HT-29 (cell line): ENCODE measurements around the gene TNIP2. TPM values are rescaled to one million over a fixed set of nuclear protein-coding genes. Genes with fewer than 3 reads are reported as not detected.
"Not testable (repeated sequence)": the region's sequence is repeated elsewhere in the genome, so short reads cannot be mapped to it uniquely, and the experiment has no call there.

Experiments used
- DNase-seq: peaks from one replicate; pipeline ENCODE4 v3.0.0-alpha.2; 2015; ENCODE audit warnings: low spot score
- total RNA-seq: library from RNA; depleted of rRNA; stranded (reverse); fragments of >200 nt; shearing (Covaris generic); gene quantifications from 2 replicates; pipeline ENCODE4 v1.2.3, GENCODE V29; 2014

Gene TNIP2
- total RNA-seq, 1 experiment from 2014 or later: 99.9 TPM

DNA sequence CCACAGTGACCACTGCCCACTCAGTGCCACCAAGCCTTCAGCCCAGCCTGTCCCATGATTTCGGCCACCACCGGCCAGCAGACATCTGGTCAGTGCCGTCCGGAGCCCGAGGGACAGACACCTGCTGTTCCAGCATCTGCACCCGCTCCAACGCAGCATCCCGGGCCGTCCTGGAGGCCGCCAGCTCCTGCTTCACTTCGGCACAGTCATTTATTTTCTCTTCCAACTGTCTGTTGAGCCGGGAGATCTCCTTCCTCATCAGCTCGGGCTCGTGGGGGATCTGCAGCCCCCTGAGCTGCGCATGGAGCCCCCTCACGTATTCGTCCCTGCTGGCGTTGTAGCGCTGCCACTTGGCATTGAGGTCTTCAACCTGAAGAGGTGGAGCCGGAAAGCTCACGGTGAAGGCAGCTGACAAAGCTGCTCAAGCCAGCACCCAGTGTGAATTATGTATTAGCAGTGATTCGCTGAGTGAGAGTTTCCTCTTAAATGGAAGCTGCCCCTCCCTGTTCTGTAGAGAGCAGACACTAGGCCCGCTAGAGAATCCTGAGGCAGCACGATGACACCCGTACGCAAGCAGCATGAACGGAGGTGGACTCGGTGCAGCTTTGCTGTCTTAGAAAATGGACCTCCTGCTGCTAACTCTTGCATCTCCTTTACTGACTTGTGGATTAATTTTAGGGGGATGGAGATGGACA is 11.4 kb downstream of the TNIP2 start:
- no peak for DNase-seq

DNA sequence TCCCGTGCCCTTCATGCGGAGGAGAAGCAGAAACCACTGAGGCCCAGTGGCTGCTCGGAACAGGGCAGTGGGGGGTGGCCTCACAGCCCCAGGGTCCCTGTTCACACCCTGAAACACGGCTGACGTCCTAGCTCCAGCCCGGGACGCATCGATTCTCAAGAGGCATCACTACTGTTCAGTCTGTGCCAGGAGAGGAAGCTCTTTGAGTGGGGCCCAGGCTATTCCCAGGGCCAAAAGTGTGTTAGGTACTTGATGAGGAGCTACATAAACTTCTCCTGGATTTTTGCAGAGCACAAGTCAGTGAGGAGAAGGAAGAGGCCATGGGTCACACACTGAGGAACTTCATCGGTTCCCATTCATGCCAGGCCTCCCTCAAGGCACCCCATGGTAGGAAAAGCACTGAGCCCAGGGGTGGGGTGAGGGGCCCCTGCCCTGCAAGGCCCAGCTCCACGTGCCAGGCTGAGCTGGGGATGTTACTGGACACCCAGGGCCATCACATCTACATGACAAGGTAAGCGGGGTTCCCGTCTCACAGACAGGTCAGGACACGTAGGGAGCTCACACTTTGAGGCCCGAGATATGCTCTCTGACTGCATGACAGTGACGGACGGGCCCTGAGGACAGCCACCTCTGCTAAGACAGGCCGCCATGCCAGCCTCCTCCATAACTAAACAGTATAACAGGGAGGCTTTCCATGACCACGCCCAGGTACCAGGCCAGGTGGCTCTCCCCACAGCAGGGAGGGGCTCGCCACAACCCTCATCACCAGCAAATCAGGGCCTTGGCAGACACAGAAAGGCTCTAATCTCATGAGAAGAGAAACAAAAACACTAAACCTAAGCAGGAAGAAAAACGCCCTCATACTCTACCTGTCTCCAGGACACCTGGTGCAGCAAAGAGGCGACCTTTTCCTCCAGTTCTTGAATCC is 12.4 kb downstream of the TNIP2 start:
- DNase-seq: no peak

DNA sequence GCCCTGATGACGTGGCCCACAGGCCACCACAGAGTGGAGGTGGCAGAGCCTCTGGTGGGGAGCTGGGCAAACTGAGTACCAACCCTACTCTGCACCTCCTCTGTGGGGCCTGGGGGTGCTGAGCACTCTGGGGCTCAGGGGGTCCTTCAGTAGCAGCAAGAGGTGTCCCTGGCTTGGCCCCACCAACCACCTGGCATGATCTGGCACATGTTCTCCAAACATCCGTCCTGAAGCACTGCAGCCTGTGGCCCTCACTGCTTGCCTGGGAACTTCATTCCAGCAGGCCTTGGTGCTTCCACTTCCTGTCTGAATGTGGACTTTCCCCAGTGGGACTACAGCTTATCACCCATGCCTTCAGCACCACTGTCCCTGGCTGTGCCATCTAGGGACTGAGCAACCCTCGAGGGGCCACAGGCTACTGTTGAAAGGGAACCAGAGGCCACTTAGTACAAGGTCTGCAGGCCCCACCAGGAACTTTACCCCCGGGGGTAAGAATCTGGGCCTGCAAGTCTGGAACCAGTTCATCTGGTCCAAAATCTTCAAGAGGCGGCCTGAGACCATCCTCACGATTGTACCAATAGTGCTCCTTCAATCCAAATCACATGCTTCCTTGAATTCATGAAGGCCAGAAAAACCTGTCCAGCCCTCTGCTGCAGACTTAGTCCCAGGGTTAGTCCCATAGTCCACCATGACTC is 13.2 kb downstream of the TNIP2 start:
- no peak for DNase-seq

DNA sequence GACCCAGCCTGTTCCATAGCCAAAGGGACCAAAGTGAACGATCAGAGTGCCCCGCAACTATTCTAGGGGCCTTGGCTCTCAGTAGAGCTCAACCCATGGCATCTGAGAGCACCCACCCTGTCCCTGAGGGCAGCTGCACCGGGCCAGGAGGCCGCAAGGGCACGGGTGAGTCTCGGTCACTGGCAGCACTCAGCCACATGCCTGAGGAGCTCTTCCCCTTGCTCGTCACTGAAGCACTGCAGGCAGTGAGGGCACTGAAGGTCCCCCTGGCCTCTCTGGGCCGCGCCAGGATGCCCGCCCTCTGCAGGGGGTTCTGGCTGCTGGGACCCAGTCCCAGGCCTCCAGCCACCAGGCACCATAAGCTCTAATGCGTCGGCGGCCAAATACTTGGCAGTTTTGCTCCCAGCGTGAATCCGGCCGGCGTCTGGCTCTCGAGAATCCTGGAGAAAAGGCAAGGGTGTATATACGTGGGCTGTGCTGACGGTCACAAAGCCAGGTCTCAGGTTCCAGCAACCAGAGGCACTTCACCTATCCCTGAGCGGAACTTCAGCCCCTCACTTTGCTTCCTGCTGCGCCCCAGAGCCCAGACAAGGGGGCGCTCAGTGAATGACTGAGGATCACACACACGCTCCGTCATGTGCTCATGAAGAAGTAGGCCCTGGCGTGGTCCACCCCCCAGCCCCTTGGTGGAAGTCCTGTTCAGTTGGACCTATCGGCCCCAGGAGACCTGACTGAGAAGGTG is 13.9 kb downstream of the TNIP2 start:
- no peak for DNase-seq

DNA sequence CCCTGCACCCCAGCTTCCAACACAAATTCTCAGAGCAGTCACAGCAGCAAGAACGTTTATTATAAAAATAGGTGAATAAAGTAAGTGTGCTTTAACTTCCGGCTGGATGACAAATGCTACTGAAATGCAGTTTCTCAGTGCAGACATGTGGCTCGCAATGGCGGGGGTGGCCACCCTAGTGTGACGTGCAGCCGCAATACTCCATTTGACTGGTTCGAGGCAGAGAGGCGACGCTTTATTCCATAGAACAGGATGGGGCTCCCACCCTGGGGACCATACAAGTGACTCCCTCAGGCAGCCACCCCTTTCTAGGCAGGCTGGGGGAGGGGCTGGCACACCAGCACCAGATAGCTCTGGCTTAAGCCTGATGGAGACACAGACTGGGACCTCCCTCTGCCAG is 14.5 kb downstream of the TNIP2 start:
- no peak for DNase-seq

DNA sequence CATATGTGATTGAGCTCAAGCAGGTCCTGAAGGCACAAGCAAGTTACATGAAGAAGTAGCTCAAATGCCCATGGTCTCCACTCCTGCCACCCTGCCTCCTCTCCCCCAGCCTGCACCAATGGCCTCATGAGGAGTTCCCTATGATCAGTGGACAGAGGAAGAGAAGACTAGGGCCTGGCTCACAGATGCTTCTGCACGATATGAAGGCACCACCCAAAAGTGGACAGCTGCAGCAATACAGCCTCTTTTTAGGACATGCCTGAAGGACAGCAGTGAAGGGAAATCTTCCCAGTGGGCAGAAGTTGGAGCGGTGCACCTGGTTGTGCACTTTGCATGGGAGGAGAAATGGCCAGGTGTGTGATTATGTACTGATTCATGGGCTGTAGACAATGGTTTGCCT is 17.8 kb downstream of the TNIP2 start:
- not testable (repeated sequence) for DNase-seq

DNA sequence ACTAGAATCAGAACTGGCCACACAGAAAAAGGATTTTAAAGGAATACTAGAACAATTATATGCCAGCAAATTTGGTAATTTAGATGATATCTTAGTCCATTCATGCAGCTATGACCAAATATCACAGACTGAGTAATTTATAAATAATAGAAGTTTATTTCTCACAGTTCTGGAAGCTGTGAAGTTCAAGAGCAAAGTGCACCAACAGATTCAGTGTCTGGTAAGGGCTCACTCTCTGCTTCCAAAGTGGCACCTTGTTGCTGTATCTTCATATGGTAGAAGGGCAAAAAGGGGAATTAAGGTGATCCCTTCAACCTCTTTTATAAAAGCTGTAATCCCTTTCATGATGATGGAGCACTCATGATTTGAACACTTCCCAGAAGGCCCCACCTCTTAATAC is 20.3 kb downstream of the TNIP2 start:
- DNase-seq: no peak

DNA sequence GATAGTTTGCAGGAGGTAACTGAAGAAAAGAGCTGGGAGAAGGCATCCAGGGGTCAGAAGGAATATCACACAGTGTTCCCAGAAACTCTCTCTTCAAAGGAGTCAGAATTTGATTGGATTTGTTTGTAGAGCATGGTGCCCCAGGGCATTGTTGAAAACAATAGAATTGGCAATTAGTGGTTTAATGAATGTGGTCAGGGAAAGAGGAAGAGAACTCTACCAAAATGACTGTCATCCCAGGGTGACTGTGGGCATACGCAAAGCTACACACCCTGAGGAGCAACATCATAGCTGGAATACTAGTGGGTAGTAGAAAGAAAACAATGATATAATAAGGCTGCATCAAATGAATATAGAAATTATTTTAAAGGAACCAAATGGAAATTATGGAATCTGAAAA is 21.5 kb downstream of the TNIP2 start:
- no peak for DNase-seq

DNA sequence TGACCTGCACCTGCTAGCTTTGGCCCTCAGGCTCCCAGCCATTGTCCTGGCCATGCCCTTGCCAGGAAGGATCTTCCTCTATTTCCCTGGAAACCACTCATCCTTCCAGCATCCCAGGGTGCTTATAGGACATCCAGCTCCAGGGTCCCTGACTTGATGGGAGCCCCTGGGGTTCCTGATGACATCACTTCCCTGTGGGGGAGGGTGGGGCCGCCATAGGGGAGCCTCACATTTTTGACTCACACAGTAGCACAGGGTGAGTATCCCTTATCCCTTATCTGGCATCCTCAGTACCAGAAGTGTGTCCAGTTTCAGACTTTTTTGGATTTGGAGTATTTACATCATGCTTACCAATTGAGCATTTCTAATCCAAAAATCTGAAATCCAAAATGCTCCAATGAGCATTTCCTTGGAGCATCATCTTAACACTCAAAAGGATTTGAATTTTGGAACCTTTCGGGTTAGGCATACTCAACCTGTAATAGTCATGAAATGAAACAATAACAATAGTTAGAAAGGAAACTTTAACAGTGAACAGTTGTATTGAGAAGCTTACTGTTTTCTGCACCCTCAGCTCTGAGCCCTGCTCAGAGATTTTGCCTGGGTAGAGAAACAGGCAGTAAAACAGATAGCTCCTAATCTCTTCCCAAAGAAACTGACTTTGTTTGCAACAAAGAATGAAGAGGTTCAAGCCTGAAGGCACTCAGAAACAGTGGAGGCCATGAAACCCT is 22.1 kb downstream of the TNIP2 start:
- no peak for DNase-seq

DNA sequence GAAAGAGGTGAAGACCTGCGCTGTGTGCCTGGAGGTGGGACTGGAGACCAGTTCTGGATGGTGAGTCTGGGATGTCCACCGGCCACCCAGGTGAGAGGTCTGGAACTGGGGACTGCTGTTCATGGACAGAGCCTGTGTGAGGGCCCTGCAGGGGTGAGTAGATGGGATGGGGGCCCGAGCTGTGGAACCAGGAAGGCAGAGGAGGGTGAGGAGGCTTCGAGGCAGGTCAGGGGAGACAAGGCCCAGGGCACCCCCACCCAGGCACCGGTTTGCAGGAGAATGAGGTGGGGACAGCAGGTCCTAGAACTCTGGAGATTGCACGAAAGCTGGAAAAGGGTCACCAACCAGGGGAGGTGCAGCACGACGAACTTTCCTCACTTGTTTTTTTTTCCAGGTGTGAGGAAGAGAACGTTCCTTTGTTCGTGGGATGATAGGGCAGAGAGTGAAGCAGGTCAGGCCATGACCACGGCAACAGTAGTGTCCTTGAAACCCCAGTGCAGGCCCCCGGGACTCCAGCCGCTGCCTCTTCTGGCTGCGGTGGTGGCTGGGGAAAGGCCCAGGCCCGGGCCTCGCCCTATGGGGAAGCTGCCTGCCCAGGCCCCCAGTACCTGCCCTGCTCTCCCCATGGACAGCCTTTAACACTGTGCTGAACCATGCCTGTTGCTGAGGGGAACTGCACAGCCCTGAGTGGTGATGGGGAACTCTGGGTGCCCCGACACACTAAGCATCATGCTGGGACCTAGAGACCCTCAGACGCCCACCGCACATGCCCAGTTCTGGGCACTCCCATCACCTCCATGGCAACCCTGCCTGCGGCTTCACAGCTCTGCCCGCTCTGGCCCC is 22.9 kb downstream of the TNIP2 start:
- DNase-seq: no peak

DNA sequence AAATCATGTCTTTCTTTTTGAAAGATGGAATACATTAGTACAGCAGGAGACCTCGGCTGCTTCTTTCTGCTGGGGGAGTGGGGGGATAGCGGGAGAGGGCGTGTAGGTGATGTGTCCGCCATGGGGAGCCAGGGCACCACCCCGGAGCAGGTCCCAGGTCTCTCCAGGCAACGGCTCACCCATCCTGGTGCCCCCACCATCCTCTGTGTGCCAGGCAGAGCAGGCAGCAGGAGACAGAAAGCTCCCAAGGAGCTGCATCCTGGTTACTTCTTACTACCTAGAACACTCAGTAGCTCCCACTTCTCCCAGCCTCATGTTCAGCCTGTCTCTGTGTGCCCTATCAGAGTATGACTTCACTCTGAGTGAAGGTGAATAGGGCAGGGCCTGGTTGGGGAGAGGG is 23.6 kb downstream of the TNIP2 start:
- no peak for DNase-seq

DNA sequence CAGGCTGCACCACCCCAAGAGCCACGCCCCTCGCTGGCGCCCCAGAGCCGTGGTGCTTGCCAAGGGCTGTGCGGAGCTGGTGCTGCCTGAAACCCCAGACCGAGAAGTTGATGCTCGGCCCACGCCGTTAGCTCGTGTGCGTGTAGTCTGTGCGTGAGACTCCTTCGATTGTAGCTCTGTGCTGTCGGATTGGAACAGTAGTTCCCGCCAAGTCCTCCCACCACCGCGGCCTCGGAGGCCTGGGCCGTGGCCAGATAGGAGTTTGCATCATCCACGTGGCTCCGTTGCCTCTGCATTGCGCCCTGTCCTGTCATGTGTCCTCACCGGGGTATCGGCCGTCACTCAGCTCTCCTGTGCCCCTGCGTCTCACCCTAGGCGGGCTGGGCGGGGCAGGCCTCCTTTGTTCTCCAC is 24.2 kb downstream of the TNIP2 start:
- no peak for DNase-seq

DNA sequence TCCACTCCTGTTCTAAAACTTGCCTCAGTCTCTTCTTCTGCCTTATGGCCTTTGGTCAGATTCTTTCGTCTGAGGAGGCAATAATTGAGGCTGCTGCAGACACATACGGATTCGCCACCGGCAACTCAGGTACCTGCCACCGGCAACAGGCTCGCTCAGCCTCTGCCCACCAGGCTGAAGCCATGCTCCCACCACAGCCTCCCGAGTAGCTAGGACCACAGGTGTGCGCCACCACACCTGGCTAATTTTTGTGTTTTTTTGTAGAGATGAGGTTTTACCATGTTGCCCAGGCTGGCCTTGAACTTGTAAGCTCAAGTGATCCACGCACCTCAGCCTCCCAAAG is 26.6 kb downstream of the TNIP2 start:
- DNase-seq: no peak

DNA sequence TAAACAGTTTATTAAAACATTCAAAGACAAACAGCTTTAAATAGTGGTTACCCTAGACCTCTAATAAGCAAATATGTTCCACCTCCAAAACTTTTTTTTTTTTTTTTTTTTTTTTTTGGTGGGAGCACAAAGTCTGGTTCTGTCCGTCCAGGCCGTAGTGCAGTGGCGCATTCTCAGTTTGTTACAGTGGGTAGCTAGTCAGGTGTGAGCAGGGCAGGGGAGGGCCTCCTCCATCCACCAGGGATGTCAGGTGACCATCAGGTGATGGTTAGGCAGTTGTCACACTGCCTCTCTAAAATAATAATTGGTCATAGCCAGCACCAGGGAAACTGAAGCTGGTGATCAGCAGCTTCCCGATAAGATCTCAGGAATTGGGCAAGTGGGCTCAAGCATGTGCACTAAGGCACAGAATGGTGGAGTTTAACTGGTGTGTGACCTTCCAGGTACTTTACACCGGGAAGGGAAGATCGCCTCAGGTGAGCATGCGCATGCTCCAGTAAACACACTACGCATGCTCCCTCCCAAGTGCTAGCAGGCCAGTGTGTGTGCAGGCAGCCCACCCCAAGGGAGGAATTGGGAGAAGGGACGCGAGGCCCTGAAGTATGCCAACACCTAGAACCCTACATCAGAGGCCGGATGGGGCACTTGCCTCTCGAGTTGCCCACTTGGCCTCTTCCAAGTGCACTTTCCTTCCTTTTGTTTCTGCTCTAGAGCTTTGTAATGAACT is 27.2 kb downstream of the TNIP2 start:
- DNase-seq: no peak

DNA sequence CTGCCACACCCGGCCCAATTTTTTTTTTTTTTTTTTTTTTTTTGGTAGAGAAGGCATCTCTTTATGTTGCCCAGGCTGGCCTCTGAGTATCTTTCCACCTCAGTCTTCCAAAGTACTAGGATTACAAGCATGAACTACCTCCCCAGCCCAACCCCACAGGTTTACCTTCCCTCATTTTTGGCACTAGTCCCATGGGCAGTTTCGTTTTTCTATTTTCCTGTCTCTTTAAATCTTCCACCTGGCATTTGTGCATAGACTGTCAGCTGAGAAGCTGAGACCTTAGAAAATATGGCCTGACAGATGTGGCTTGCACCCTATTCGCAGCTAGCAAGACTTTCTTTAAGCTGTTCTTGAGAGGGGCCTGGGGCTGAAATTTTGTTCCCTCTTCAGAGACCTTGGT is 27.9 kb downstream of the TNIP2 start:
- no peak for DNase-seq

DNA sequence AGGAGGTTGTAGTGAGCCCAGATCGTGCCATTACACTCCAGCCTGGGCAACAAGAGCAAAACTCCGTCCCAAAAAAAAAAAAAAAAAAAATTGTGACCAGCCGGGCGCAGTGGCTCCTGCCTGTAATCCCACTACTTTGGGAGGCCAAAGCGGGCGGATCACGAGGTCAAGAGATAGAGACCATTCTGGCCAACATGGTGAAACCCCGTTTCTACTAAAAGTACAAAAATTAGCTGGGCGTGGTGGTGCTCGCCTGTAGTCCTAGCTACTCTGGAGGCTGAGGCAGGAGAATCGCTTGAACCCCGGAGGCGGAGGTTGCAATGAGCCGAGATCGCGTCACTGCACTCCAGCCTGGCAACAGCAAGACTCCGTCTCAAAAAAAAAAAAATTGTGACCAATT is 29.3 kb downstream of the TNIP2 start:
- not testable (repeated sequence) for DNase-seq

DNA sequence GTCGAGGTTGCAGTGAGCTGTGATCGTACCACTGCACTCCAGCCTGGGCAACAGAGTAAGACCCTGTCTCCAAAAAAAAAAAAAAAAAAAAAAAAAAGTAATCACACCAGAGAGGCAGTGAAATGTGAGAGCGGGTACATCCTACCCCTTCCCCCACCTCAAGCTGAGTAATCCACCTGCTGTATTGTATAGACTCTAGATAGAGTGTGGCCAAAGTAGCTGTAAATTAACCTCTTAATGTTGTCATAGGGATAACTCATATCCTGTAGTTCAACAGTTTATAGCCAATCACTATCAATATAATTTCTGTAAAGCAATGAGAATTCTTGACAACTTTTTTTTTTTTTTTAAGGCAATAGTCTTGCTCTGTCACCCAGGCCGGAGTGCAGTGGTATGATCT is 30.8 kb downstream of the TNIP2 start:
- no peak for DNase-seq

DNA sequence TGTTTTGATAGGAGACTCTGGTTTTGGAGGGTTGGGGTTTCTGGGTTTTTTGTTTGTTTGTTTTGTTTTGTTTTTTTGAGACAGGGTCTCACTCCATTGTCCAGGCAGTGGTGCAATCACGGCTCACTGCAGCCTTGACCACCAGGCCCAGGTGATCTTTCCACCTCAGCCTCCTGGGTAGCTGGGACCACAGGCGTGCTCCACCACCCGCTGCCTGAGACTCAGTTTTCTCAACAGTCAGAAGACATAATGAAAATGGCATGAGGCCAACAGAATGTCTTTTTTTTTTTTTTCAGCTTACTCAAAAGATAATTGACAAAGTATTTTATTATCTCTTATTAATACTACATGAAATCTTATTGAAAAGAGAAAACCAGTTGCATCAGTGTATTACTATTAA is 32.4 kb downstream of the TNIP2 start:
- DNase-seq: no peak

DNA sequence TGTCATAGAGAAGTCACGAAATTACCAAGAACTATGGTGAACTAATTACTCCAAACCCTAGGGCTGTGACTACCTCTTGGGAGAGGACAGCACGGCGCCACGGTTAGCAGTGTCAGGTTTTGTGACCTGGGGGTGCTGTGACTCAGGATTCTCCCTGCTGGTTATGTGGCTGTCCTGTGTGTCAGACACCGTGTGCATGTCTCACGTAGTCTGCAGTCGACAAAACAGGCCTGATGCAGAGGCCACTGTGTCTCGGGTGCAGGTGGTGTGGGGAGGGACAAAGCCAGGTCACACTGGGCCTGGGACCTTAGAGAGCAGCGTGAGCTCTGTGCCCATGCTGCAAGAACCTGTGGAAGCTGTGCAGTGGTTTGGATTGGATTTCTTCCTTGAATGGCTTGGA is 34.1 kb downstream of the TNIP2 start:
- no peak for DNase-seq

DNA sequence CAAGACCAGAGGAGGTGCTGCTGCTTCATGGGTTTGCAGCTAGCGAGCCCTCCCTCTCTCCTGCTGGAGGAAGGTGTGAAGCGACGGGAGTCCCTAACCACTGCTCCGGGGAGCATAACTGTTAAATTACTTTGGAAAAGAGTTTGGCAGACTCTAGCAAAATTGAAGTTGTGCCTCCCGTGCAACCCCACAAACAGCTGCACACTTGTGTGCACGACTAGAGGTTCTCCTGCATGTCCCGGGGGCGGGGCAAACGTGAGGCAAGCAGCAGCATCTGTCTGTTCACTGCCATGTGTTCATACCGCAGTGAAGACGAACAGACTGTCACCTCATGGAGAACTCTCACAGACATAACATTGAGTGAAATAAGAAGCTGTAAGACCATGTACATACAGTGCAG is 34.5 kb downstream of the TNIP2 start:
- DNase-seq: no peak
